Cardiac fibroblast (primary cell): ENCODE data around the gene EMID1.
A peak's percentile ranks its signal among the peaks of the same experiment; 100 is the strongest.
"Not testable (repeated sequence)": the region's sequence is repeated elsewhere in the genome, so short reads cannot be mapped to it uniquely, and the experiment has no call there.

Experiments
- DNase-seq, 2 donors: peaks; one replicate each; pipeline versions ENCODE4 v3.0.0 to v3.0.0-alpha.2; 2010; ENCODE audit warnings: low read depth in 2 of 2
- H3K4me3 ChIP-seq, 2 donors: replicated peaks in 1 of 2; 1 replicate in 1 of 2; 2 replicates in 1 of 2; pipeline ENCODE4 v1.5.1; 2011; ENCODE audit warnings: low read depth in 2 of 2, low read length in 2 of 2, mild to moderate bottlenecking in 2 of 2, moderate library complexity in 1 of 2
- CTCF ChIP-seq: IDR thresholded peaks from one replicate; pipeline ENCODE4 v1.5.1; 2011; ENCODE audit warnings: low read depth, mild to moderate bottlenecking, low read length, inconsistent platforms

EMID1 gene

DNA sequence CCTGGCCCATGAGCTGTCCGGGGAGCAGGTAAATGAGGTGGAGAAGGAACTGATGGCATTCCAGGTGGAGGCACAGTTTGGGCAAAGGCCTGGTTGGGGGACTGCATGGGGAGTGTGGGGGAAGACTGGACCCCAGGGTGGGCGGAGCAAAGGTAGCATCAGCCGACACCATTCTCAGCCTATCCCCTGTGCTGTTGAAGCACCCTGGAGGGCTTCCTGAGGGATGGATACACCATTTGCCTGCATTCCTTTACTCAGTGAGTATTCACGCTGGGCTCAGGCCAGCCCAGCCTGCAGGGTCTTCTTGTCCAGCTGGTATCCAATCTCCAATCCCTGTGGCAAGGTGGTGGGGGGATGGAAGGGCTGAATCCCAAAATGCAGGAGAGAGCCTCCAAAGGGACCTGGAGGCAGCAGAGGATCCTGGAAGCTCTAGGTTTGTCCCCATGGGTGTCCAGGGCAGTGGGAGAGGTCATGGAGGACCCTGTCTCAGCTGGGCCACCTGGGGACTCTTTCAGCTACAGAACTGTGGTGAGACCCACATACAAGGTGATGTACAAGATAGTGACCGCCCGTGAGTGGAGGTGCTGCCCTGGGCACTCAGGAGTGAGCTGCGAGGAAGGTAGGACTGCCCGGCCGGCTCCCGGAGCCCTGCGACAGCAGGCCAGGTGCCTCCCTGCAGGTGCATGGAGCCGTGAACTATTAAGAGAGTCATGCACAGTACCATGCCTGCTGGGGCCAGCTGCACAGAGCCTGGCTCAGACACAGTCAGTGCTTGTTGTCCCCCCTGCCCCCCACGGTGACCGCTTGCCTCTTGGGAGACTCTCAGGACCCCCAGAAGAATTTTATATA, 9.5 kb downstream of the EMID1 start:
- TF ChIP-seq CTCF, result no peak
- no peak overlapping the region for H3K4me3 ChIP-seq

DNA sequence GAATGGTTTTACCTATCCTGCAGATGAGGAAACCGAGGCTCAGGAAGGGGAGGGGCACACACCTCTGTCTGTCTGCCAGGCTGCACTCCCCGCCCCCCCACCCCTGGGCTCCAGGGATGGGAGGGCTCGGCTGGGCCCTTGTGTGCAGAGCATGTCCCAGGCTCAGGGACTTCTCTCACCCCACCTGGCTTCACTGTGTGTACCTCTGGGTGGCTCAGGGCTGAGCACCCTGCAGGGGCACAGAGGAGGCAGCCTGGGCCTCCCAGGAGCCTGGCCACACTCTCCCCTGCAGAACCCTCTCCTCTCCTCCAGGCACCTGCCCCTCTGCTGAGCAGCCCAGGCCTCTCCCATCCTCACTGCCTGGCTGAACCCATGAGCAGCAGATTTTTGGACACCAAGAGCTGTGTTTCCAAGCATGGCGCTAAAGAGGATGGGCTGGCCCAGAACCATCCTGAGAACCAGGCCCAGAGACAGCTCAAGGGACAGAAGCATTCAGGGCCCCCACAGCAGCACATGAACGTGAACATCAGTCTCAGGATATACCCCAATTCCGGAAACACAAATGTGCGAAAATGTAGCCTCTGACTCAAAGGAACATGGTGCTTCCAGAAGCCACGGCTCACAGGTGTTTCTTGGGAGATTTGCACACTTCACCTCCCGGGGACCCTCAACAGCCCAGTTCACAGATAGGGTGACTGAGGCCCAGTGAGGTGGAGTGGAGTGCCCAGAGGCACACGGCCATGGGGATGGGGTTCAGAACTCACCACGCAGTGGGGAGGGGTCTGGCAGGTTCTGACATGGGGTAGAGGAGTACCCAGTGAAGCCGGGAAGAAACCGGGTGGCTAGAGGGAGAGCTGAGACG, 10.5 kb downstream of the EMID1 start:
- no peak for TF ChIP-seq CTCF
- DNase-seq, result no peak
- H3K4me3 ChIP-seq, result no peak overlapping the region

More for the DNA sequence above, 9.5 kb downstream of the EMID1 start:
- DNase-seq, result no peak

- H3K4me3 ChIP-seq, result no peak overlapping the region
- TF ChIP-seq CTCF, result no peak
- peak; percentile 56 to 61 for DNase-seq
Measured at GRCh38 chr22:29216873-29217666, 11.4 kb downstream of the EMID1 start.

GRCh38 chr22:29217827-29218757, 12.4 kb downstream of the EMID1 start:
- TF ChIP-seq CTCF, result no peak
- DNase-seq, result no peak
- H3K4me3 ChIP-seq, result no peak overlapping the region

DNA sequence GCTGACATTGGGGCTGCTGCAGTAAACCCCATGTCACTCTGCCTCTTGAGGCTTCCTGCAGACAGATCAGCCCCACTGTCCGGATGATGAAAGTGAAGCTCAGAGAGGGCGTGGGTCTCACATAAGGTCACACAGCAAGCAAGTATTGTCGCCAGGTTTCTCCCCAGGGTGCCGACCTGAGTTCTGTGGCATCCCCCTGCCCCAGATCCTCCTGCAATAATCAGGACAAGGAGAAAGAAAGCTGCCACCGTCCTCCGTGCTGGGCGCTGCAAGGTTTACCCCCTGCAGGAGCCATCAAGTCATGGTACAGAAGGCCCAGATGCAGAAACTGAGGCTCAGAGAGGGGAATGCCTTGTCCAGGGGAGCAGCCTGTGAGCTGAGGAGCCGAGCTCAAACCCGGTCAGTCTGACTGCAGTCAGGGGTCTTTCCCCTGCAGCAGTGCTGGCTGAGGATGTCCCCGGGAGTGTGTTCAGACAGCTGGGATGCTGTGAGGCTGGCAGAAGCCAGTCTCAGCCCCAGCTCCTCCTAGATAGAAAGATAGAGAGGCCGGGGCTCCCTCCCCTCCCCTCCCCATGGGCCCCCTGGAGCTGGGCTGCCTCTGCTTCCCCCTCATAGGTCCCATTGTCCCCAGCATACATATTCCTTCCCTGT, 13.2 kb downstream of the EMID1 start:
- no peak for TF ChIP-seq CTCF
- DNase-seq, result no peak
- no peak overlapping the region for H3K4me3 ChIP-seq

DNA sequence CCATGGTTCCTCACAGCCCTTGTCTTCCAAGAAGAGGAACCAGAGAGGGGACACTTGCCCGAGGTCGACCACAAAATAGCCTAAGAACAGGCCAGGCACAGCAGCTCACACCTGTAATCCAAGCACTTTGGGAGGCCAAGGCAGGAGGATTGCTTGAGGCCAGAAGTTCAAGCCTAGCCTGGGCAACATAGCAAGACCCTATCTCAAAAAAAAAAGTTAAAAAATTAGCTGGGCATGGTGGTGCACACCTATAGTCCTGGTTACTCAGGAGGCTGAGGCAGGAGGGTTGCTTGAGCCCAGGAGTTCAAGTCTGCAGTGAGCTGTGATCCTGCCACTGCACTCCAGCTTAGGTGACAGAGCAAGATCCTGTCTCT, 13.7 kb downstream of the EMID1 start:
- H3K4me3 ChIP-seq, DNase-seq: not testable (repeated sequence)
